GM12891 (cell line): ENCODE data around the gene FAM9C.

Experiments
- POLR2A ChIP-seq: IDR thresholded peaks from 2 replicates; pipeline ENCODE4 v1.6.1; 2011; ENCODE audit warnings: low read depth, low read length, control low read depth
- SPI1 ChIP-seq: IDR thresholded peaks from 2 replicates; pipeline ENCODE4 v1.6.1; 2011; ENCODE audit warnings: low read depth, low read length, control low read depth

DNA sequence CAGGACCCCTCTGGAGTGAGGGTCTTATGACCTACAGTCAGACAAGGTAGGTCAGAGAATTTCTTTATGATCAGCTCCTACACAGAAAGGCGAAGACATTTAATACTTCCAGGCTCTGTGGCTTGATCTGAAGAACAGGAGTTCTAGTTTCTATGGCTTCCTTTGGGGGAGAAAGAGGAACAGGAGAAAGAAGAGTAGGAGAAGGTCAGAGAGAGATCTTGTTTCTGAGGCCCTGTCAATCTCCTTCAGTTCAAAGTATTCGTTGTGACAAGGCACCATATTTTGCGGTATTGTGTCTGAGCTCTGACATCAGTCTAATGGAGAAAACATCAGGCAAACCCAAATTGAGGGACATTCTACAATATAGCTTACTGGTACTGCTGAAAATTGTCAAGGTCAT lies 52.8 kb downstream of the FAM9C start:
- TF ChIP-seq POLR2A (no peak), SPI1 (0 out of 2 replicates have a peak, but pooled peaks have one; percentile 7)
